B cell (primary cell): Measurements from ENCODE around the gene ZNF281. TPM values are rescaled to one million over a fixed set of nuclear protein-coding genes. Genes with fewer than 3 reads are reported as not detected.

Source experiments
- ATAC-seq: fragments of 200-7000 bp; cut with Tn5 transposase; one replicate; pipeline ENCODE4 v1.10.0; 2021; ENCODE audit warnings: low read depth, mild to moderate bottlenecking, moderate number of reproducible peaks, moderate library complexity
- CTCF ChIA-PET: fragments of 350-600 bp; sonication (Branson Sonifier 250); formaldehyde crosslinking; loops from one replicate; lab custom pipeline; 2021; ENCODE audit warnings: antibody characterized with exemption, inconsistent platforms; lab: Charles Lee
- POLR2A ChIA-PET: fragments of 350-600 bp; sonication (Branson Sonifier 250); formaldehyde crosslinking; loops from one replicate; lab custom pipeline; 2021; ENCODE audit warnings: antibody characterized with exemption; lab: Charles Lee
- DNase-seq: peaks from one replicate; pipeline ENCODE4 v3.0.0; 2013
- H2AFZ ChIP-seq: 2 replicates; pipeline ENCODE4 v1.6.1; 2012; ENCODE audit warnings: mild to moderate bottlenecking, low read depth, low read length; ENCODE audit not compliant: insufficient read depth, poor library complexity, severe bottlenecking
- H3K27ac ChIP-seq, 2 donors: 1 replicate in 1 of 2; 2 replicates in 1 of 2; pipeline ENCODE4 v1.5.1; 2012 to 2013; ENCODE audit warnings: low read length in 2 of 2, mild to moderate bottlenecking in 2 of 2, moderate library complexity in 1 of 2
- H3K27me3 ChIP-seq, 4 experiments: fragments of 200-600 bp in 1 of 4; sonication (generic) in 1 of 4; replicated peaks in 1 of 4; 1 replicate in 2 of 4; 2 replicates in 2 of 4; pipeline versions ENCODE4 v1.6.1 to v1.7.0; 2013 to 2016; ENCODE audit warnings: low read length in 3 of 4, mild to moderate bottlenecking in 2 of 4, mixed read lengths in 1 of 4, moderate library complexity in 1 of 4; ENCODE audit not compliant: insufficient read depth in 4 of 4, control insufficient read depth in 3 of 4; ENCODE audit errors: control extremely low read depth in 1 of 4
- H3K36me3 ChIP-seq, 2 experiments: replicated peaks in 1 of 2; 1 replicate in 1 of 2; 2 replicates in 1 of 2; pipeline versions ENCODE4 v1.6.1 to v1.7.1; 2013; ENCODE audit warnings: low read length in 1 of 2; ENCODE audit not compliant: insufficient read depth in 2 of 2, control insufficient read depth in 1 of 2; ENCODE audit errors: control extremely low read depth in 1 of 2, extremely low read depth in 1 of 2
- H3K4me1 ChIP-seq, 2 donors: fragments of 200-600 bp in 1 of 2; sonication (generic) in 1 of 2; 1 replicate in 1 of 2; 2 replicates in 1 of 2; pipeline versions ENCODE4 v1.5.1 to v1.6.1; 2013 to 2017; ENCODE audit warnings: low read length in 2 of 2; ENCODE audit not compliant: control insufficient read depth in 2 of 2, insufficient read depth in 2 of 2
- H3K4me2 ChIP-seq: replicated peaks from 2 replicates; pipeline ENCODE3; 2012; ENCODE audit warnings: mild to moderate bottlenecking, low read depth, low read length; ENCODE audit not compliant: poor library complexity, severe bottlenecking
- H3K4me3 ChIP-seq, 5 experiments: fragments of 200-600 bp in 1 of 5; sonication (generic) in 1 of 5; 1 replicate in 3 of 5; 2 replicates in 2 of 5; pipeline versions ENCODE4 v1.5.1 to v1.7.0; 2011 to 2016; ENCODE audit warnings: low read length in 4 of 5, mild to moderate bottlenecking in 4 of 5, low read depth in 2 of 5, control low read depth in 1 of 5, moderate library complexity in 1 of 5; ENCODE audit not compliant: insufficient read depth in 1 of 5; ENCODE audit errors: control extremely low read depth in 1 of 5, extremely low read depth in 1 of 5
- H3K79me2 ChIP-seq: fragments of 200-600 bp; sonication (generic); one replicate; pipeline ENCODE4 v1.6.0; 2016; ENCODE audit warnings: low read length; ENCODE audit not compliant: control insufficient read depth, insufficient read depth
- H3K9ac ChIP-seq: fragments of 200-600 bp; sonication (generic); 2 replicates; pipeline ENCODE4 v1.6.1; 2017; ENCODE audit warnings: mild to moderate bottlenecking, low read length, moderate library complexity
- H3K9me3 ChIP-seq, 3 donors: one replicate each; pipeline versions ENCODE4 v1.6.1 to v1.7.1; 2013; ENCODE audit warnings: low read length in 2 of 3; ENCODE audit not compliant: control insufficient read depth in 2 of 3, insufficient read depth in 1 of 3; ENCODE audit errors: control extremely low read depth in 1 of 3
- H4K20me1 ChIP-seq: 2 replicates; pipeline ENCODE4 v1.6.0; 2012; ENCODE audit warnings: mild to moderate bottlenecking, low read length; ENCODE audit not compliant: insufficient read depth, control insufficient read depth, poor library complexity, severe bottlenecking
- H3K27ac Mint-ChIP-seq: one replicate; pipeline ENCODE4 v1.8.0; 2021; ENCODE audit warnings: mixed read lengths
- H3K27me3 Mint-ChIP-seq: one replicate; pipeline ENCODE4 v1.8.0; 2021; ENCODE audit warnings: mixed read lengths
- H3K4me1 Mint-ChIP-seq: one replicate; pipeline ENCODE4 v1.8.0; 2021; ENCODE audit warnings: mixed read lengths
- H3K4me3 Mint-ChIP-seq: one replicate; pipeline ENCODE4 v1.8.0; 2021; ENCODE audit warnings: mixed read lengths
- H3K9me3 Mint-ChIP-seq: one replicate; pipeline ENCODE4 v1.8.0; 2022; ENCODE audit warnings: mixed read lengths; ENCODE audit not compliant: insufficient read depth
- EZH2 ChIP-seq: IDR thresholded peaks from 2 replicates; pipeline ENCODE4 v1.6.1; 2012; ENCODE audit warnings: borderline replicate concordance, low read depth, mild to moderate bottlenecking, moderate library complexity, low read length; ENCODE audit not compliant: insufficient read depth, poor library complexity, severe bottlenecking
- WGBS: methylation state at CpG from one replicate; pipeline ENCODE4 v1.1.5; 2013; ENCODE audit warnings: missing lambda C conversion rate; ENCODE audit not compliant: insufficient coverage; 5-methylcytosine and 5-hydroxymethylcytosine counted together
- intact Hi-C: fragments of 100-400 bp; cut with micrococcal nuclease; formaldehyde crosslinking; loops from one replicate; pipeline ENCODE4 v1.10.0; 2022
- polyA plus RNA-seq: library from polyadenylated mRNA; depleted of rRNA; stranded (reverse); fragments of >200 nt; gene quantifications from 2 replicates; pipeline ENCODE4 v1.2.3, GENCODE V29; 2012
- total RNA-seq, 2 donors: library from RNA; stranded (reverse); fragments of 120-200 nt in 1 of 2; gene quantifications; 1 replicate in 1 of 2; 2 replicates in 1 of 2; pipeline versions ENCODE4 v1.2.3 to v1.2.4, GENCODE V29; 2013 to 2022
- TF ChIP-seq, protein P1 (sequence below): fragments of 200-600 bp; IDR thresholded peaks from one replicate; pipeline ENCODE4 v1.8.0; 2022; ENCODE audit warnings: antibody characterized with exemption, mild to moderate bottlenecking

Gene ZNF281
- total and polyA plus RNA-seq, 2 donors (not counting 1 experiment from before 2014, with no cell fraction given), result 3.8 to 23.5 TPM

DNA sequence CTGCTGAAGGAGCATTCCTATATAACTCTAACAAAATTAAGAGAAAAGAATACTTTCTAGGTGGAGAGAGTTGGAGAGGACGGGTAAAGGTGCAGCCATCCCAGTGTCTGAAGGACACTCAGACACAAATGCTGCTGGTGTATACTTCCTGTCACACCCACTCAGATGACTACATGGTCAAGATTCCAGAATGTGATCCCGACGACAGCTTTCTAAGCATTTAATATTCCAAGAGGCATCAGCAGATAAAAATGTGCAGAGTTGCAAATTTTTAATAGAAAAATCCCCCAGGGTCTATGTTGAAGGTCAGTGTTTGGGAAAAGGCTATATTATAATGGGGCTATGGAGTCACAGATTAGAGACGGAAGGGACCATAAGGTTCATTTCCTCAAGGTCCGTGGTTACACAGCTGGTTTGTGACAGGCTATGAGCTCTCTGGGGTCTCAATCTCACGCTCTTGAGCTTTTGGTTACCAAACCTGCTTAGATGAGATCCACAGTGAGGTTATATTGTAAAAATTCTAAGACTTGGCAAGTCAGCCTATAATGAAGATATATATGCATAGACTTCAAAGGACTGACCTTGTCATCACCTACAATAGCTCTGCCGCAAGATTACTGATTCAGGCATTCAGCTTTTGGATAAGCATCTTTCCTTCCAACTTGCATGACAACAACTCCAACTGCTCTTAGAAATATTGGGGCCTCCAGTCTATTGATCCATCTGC lies 35.1 kb downstream of the ZNF281 start:
- Histone ChIP-seq H3K27me3 (no peaks in the 10 kb centered on the region), H3K4me2 (no peak overlapping the region), H2AFZ (no peak overlapping the region), H3K79me2 (no peaks in the 10 kb centered on the region), H3K27ac (no peak overlapping the region), H3K4me3 (no peak overlapping the region), H3K9ac (no peak overlapping the region), H3K9me3 (no peaks in the 10 kb centered on the region), H4K20me1 (no peaks in the 10 kb centered on the region), H3K36me3 (no peaks in the 10 kb centered on the region), H3K4me1 (peaks cover 6 to 7% of the 10 kb centered on the region in 2 donors)
- intact Hi-C loops, result no loop called here
- Mint-ChIP-seq H3K4me3 (no peak overlapping the region), H3K9me3 (no peaks in the 10 kb centered on the region), H3K27ac (no peak overlapping the region), H3K27me3 (no peaks in the 10 kb centered on the region), H3K4me1 (peaks cover 18% of the 10 kb centered on the region)
- ATAC-seq (no peak), DNase-seq (no peak)
- ChIA-PET CTCF (interaction anchor here (0.6 kb wide), 1 partner anchor 67 kb away, joined by 4 read pairs; no protein-coding TSS in a partner anchor), POLR2A (no interaction called here)
- no peak for TF ChIP-seq EZH2
- TF ChIP-seq, protein P1, sequence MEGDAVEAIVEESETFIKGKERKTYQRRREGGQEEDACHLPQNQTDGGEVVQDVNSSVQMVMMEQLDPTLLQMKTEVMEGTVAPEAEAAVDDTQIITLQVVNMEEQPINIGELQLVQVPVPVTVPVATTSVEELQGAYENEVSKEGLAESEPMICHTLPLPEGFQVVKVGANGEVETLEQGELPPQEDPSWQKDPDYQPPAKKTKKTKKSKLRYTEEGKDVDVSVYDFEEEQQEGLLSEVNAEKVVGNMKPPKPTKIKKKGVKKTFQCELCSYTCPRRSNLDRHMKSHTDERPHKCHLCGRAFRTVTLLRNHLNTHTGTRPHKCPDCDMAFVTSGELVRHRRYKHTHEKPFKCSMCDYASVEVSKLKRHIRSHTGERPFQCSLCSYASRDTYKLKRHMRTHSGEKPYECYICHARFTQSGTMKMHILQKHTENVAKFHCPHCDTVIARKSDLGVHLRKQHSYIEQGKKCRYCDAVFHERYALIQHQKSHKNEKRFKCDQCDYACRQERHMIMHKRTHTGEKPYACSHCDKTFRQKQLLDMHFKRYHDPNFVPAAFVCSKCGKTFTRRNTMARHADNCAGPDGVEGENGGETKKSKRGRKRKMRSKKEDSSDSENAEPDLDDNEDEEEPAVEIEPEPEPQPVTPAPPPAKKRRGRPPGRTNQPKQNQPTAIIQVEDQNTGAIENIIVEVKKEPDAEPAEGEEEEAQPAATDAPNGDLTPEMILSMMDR, result no peak
- 61% methylated on average over 4 of the region's 7 CpGs for WGBS

- ChIA-PET CTCF (no interaction called here), POLR2A (no interaction called here)
- Mint-ChIP-seq H3K4me3 (no peak overlapping the region), H3K27me3 (no peaks in the 10 kb centered on the region), H3K27ac (no peak overlapping the region), H3K9me3 (no peaks in the 10 kb centered on the region), H3K4me1 (peaks cover 12% of the 10 kb centered on the region)
- no peaks in the 10 kb centered on the region for H3K36me3 ChIP-seq
- peaks cover 6 to 7% of the 10 kb centered on the region in 2 donors for H3K4me1 ChIP-seq
- H3K9me3 ChIP-seq, result no peaks in the 10 kb centered on the region
- H2AFZ ChIP-seq, result no peak overlapping the region
- no peak overlapping the region for H3K9ac ChIP-seq
- H3K27ac ChIP-seq, result no peak overlapping the region
- DNase-seq, result no peak
- H3K79me2 ChIP-seq, result no peaks in the 10 kb centered on the region
- no peak for TF ChIP-seq EZH2
- TF ChIP-seq, protein P1, result no peak
- intact Hi-C loops, result no loop called here
- H3K4me2 ChIP-seq, result no peak overlapping the region
- no peak for ATAC-seq
- WGBS, result 83% methylated on average over 1 of the region's 5 CpGs
- H3K4me3 ChIP-seq, result no peak overlapping the region
- H4K20me1 ChIP-seq, result no peaks in the 10 kb centered on the region
- no peaks in the 10 kb centered on the region for H3K27me3 ChIP-seq
Measured at GRCh38 chr1:200373811-200374231, 36.0 kb downstream of the ZNF281 start.
